OCI-LY7 (cell line): ENCODE results near the gene KIAA1328. TPM values are rescaled to one million over a fixed set of nuclear protein-coding genes. Genes with fewer than 3 reads are reported as not detected.

Source experiments
- BruUV-seq: library from RNA; stranded (reverse); fragments of 400-500 nt; replicated peaks from 2 replicates; lab custom pipeline; 2021; lab: Mats Ljungman, UMichigan
- CTCF ChIA-PET: fragments of 300-600 bp; sonication (Branson Sonifier 250); formaldehyde crosslinking; loops from one replicate; lab custom pipeline; 2022; ENCODE audit warnings: antibody characterized with exemption; ENCODE audit not compliant: unreplicated experiment; lab: Charles Lee
- POLR2A ChIA-PET: fragments of 300-600 bp; sonication (Branson Sonifier 250); formaldehyde crosslinking; loops from one replicate; lab custom pipeline; 2022; ENCODE audit warnings: antibody characterized with exemption; lab: Charles Lee
- DNase-seq: peaks from one replicate; pipeline ENCODE4 v3.0.0-alpha.2; 2015; ENCODE audit warnings: low spot score
- H2AFZ ChIP-seq: fragments of 200-600 bp; sonication (generic), shearing (Covaris generic); 2 replicates; pipeline ENCODE4 v1.6.1; 2014; ENCODE audit warnings: mild to moderate bottlenecking, antibody characterized with exemption, low read length, moderate library complexity
- H3K27ac ChIP-seq: fragments of 200-600 bp; sonication (generic); 2 replicates; pipeline ENCODE4 v1.5.1; 2014; ENCODE audit warnings: mixed run types, low read depth, mild to moderate bottlenecking, moderate library complexity, low read length, inconsistent platforms; ENCODE audit not compliant: poor library complexity, severe bottlenecking
- H3K36me3 ChIP-seq: fragments of 200-600 bp; sonication (generic); 2 replicates; pipeline ENCODE4 v1.6.1; 2014; ENCODE audit warnings: mild to moderate bottlenecking, antibody characterized with exemption, low read length, moderate library complexity, mixed read lengths; ENCODE audit not compliant: insufficient read depth
- H3K4me1 ChIP-seq: fragments of 200-600 bp; sonication (generic); 2 replicates; pipeline ENCODE4 v1.5.1; 2014; ENCODE audit warnings: mild to moderate bottlenecking, low read length; ENCODE audit not compliant: insufficient read depth, poor library complexity, severe bottlenecking
- H3K4me2 ChIP-seq: fragments of 200-600 bp; sonication (generic); 2 replicates; pipeline ENCODE4 v1.6.1; 2014; ENCODE audit warnings: mild to moderate bottlenecking, low read length
- H3K4me3 ChIP-seq: fragments of 200-600 bp; sonication (generic); 2 replicates; pipeline ENCODE4 v1.5.1; 2014; ENCODE audit warnings: mild to moderate bottlenecking, low read depth, low read length; ENCODE audit not compliant: poor library complexity, severe bottlenecking
- H3K79me2 ChIP-seq: fragments of 200-600 bp; sonication (generic); 2 replicates; pipeline ENCODE4 v1.6.1; 2016; ENCODE audit warnings: low read depth, mild to moderate bottlenecking, low read length, moderate library complexity, mixed read lengths; ENCODE audit not compliant: insufficient read depth
- H3K9me2 ChIP-seq: fragments of 200-600 bp; sonication (generic); 2 replicates; pipeline ENCODE4 v1.6.1; 2016; ENCODE audit warnings: mild to moderate bottlenecking, low read length, mixed read lengths; ENCODE audit not compliant: insufficient read depth
- H3K9me3 ChIP-seq: fragments of 200-600 bp; sonication (generic); 2 replicates; pipeline ENCODE4 v1.6.1; 2014; ENCODE audit warnings: mild to moderate bottlenecking, mixed run types, low read length, mixed read lengths
- H4K20me1 ChIP-seq: fragments of 200-600 bp; sonication (generic); 2 replicates; pipeline ENCODE4 v1.6.1; 2014; ENCODE audit warnings: mild to moderate bottlenecking, antibody characterized with exemption, low read length, moderate library complexity, mixed read lengths; ENCODE audit not compliant: insufficient read depth
- CTCF ChIP-seq: fragments of 200-600 bp; sonication (generic); conservative IDR thresholded peaks from 2 replicates; pipeline ENCODE4 v1.5.1; 2014; ENCODE audit warnings: mild to moderate bottlenecking, antibody characterized with exemption, low read length, moderate library complexity, mixed read lengths
- EZH2phosphoT487 ChIP-seq: fragments of 200-600 bp; sonication (generic); IDR thresholded peaks from 2 replicates; pipeline ENCODE4 v1.6.1; 2018; ENCODE audit warnings: low read depth, borderline replicate concordance, mild to moderate bottlenecking, mixed run types, antibody characterized with exemption, low read length, moderate library complexity, mixed read lengths
- intact Hi-C: fragments of 100-400 bp; cut with micrococcal nuclease; formaldehyde crosslinking; loops from one replicate; pipeline ENCODE4 v1.10.0; 2022; ENCODE audit not compliant: unreplicated experiment
- total RNA-seq, 2 experiments: library from RNA; depleted of rRNA in 1 of 2; stranded (reverse); fragments of >200 nt in 1 of 2; shearing (Covaris generic) in 1 of 2; gene quantifications; 2 replicates each; pipeline ENCODE4 v1.2.3, GENCODE V29; 2014 to 2022

KIAA1328 gene
- total RNA-seq, 2 experiments from 2014 or later = 3.0 to 5.8 TPM

- no TSS peak for BruUV-seq
- no peak overlapping the region for H3K4me2 ChIP-seq
- H2AFZ ChIP-seq = no peak overlapping the region
- no peaks in the 10 kb centered on the region for H3K36me3 ChIP-seq
- H3K27ac ChIP-seq = no peak overlapping the region
- H3K4me3 ChIP-seq = no peak overlapping the region
- no peaks in the 10 kb centered on the region for H3K79me2 ChIP-seq
- no peak for TF ChIP-seq EZH2phosphoT487
- TF ChIP-seq CTCF = no peak
- H3K9me2 ChIP-seq = no peaks in the 10 kb centered on the region
- H4K20me1 ChIP-seq = no peaks in the 10 kb centered on the region
- POLR2A ChIA-PET = no interaction called here
- intact Hi-C loops = no loop called here
- H3K4me1 ChIP-seq = no peaks in the 10 kb centered on the region
- no peak for DNase-seq
- no peaks in the 10 kb centered on the region for H3K9me3 ChIP-seq
- CTCF ChIA-PET = no interaction called here
Measured at GRCh38 chr18:36933552-36933951, 104.6 kb downstream of the KIAA1328 start.

DNA sequence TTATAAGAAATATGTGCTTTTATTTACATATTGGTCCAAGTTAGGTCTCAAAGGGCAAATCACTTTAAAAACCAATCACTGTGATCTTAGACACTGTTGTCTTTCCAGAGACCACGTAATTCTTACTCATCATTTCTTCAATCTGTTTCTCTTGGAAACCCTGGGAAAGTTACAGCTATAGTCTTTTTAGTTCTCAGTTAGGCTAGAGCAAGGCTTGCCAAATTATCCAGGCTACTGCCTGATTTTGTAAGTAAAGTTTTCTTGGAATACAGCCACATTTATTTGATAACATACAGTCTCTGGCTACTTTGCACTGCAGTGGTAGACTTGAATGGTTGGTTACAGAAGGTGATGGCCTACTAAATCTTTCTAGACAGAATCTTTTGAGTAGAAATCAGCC, 106.0 kb downstream of the KIAA1328 start:
- TF ChIP-seq CTCF (no peak), EZH2phosphoT487 (no peak)
- H3K79me2 ChIP-seq = no peaks in the 10 kb centered on the region
- H2AFZ ChIP-seq = no peak overlapping the region
- H3K36me3 ChIP-seq = no peaks in the 10 kb centered on the region
- no peak for DNase-seq
- H3K27ac ChIP-seq = no peak overlapping the region
- H3K4me3 ChIP-seq = no peak overlapping the region
- intact Hi-C loops = no loop called here
- H3K4me1 ChIP-seq = no peaks in the 10 kb centered on the region
- H3K9me3 ChIP-seq = no peaks in the 10 kb centered on the region
- no peaks in the 10 kb centered on the region for H3K9me2 ChIP-seq
- ChIA-PET POLR2A (interaction anchor here (1.1 kb wide), 1 partner anchor 19 kb away, joined by 4 read pairs; no protein-coding TSS in a partner anchor), CTCF (no interaction called here)
- BruUV-seq = no TSS peak
- H3K4me2 ChIP-seq = no peak overlapping the region
- H4K20me1 ChIP-seq = no peaks in the 10 kb centered on the region

DNA sequence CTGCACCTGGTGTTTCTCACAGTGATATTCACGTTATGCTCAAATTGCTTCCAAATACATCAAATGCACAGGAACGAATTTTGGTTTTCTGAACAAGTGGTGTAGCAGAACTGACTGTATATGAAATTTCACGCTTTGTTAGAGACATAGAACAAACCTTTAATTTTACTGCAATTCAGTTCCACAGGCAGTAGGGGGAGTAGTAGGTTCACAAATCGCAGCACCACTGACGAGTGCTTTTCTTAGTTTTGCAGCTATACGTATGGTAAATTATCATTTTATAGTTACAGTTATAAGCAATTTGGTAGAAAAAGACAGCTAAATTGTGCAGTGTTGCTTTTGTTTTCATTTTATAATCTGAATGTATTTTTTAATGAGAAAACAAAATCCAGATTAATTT, 113.3 kb downstream of the KIAA1328 start:
- Histone ChIP-seq H3K4me2 (no peak overlapping the region), H3K4me3 (no peak overlapping the region), H3K9me3 (no peaks in the 10 kb centered on the region), H3K27ac (no peak overlapping the region), H3K4me1 (no peaks in the 10 kb centered on the region), H3K9me2 (no peaks in the 10 kb centered on the region), H3K36me3 (no peaks in the 10 kb centered on the region), H3K79me2 (no peaks in the 10 kb centered on the region), H4K20me1 (no peaks in the 10 kb centered on the region), H2AFZ (no peak overlapping the region)
- ChIA-PET POLR2A (interaction anchor here (1.0 to 1.2 kb wide), 2 partner anchors 18 to 23 kb away, joined by 3 to 4 read pairs; no protein-coding TSS in a partner anchor), CTCF (no interaction called here)
- TF ChIP-seq EZH2phosphoT487 (no peak), CTCF (peak; percentile 79)
- BruUV-seq = no TSS peak
- intact Hi-C loops = loop anchor here (10.0 kb wide), 1 partner anchor 403 kb away; no protein-coding TSS in a partner anchor
- peak; percentile 16 for DNase-seq
